GM12878 (cell line): ENCODE measurements around the gene LRRTM3. TPM values are rescaled to one million over a fixed set of nuclear protein-coding genes. Genes with fewer than 3 reads are reported as not detected.

Source experiments
- BRCA1 ChIP-seq: IDR thresholded peaks from 2 replicates; pipeline ENCODE4 v1.6.1; 2011; ENCODE audit warnings: low read depth, low read length, improper control_type of control experiment
- CHD2 ChIP-seq: IDR thresholded peaks from 2 replicates; pipeline ENCODE4 v1.6.1; 2011; ENCODE audit warnings: low read depth, low read length, improper control_type of control experiment, borderline replicate concordance
- CHD4 ChIP-seq: fragments of 200-600 bp; sonication (generic); IDR thresholded peaks from 2 replicates; pipeline ENCODE4 v1.6.1; 2016; ENCODE audit warnings: mild to moderate bottlenecking
- PKNOX1 ChIP-seq: fragments of 450-650 bp; IDR thresholded peaks from 2 replicates; pipeline ENCODE4 v1.6.1; 2016; ENCODE audit warnings: mild to moderate bottlenecking
- STAT3 ChIP-seq: IDR thresholded peaks from 2 replicates; pipeline ENCODE4 v1.6.1; 2011; ENCODE audit warnings: low read depth, low read length, improper control_type of control experiment
- ZBTB40 ChIP-seq: fragments of 450-650 bp; IDR thresholded peaks from 2 replicates; pipeline ENCODE4 v1.6.1; 2016; ENCODE audit warnings: mild to moderate bottlenecking, moderate library complexity, borderline replicate concordance
- polyA plus RNA-seq, 11 experiments: library from polyadenylated mRNA; depleted of rRNA in 4 of 11; unstranded in 6 of 11; stranded (reverse) in 5 of 11; fragments of >200 nt; fragmentation: Nextera tagmentation in 4 of 11; fragmentation: Illumina TruSeq in 1 of 11; extraction: Ambion mirVana in 4 of 11; extraction: Trizol in 1 of 11; gene quantifications; 1 replicate in 1 of 11; 2 replicates in 10 of 11; pipeline versions ENCODE4 v1.2.1 to v1.2.3, GENCODE V29; 2011 to 2016; ENCODE audit warnings: inconsistent platforms in 2 of 11, missing spikeins in 2 of 11, low read depth in 1 of 11
- total RNA-seq, 4 experiments: library from RNA; depleted of rRNA in 3 of 4; stranded (reverse); fragments of >200 nt in 3 of 4; fragmentation: Illumina TruSeq in 1 of 4; extraction: Trizol in 1 of 4; gene quantifications; 2 replicates each; pipeline versions ENCODE4 v1.2.1 to v1.2.3, GENCODE V29; 2013 to 2021
- TF ChIP-seq, protein P1 (sequence below): fragments of 450-650 bp; IDR thresholded peaks from 2 replicates; pipeline ENCODE4 v1.6.1; 2017; ENCODE audit warnings: low read depth, mild to moderate bottlenecking, moderate library complexity

LRRTM3 gene
- total and polyA plus RNA-seq, 10 of the 15 experiments (the other 5 are each of a cell fraction or from before 2014, with no cell fraction given) = not detected

DNA sequence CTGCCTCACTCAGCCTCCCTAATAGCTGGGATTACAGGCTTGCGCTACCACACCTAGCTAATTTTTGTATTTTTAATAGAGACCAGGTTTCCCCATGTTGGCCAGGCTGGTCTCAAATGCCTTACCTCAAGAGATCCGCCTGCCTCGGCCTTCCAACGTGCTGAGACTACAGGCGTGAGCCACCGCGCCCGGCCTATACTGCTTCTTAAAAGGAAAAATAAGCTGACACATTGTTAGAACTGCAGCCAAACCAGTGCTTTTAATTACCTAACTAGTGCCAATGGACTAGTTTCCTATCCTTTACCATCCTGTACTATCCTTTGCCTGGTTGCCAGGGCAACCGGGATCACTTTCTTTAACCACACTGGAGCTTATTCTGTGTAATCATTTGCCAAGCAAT is 108.0 kb downstream of the LRRTM3 start (continued):
- no peak for TF ChIP-seq PKNOX1
- TF ChIP-seq BRCA1 = no peak
- no peak for TF ChIP-seq CHD2
- no peak for TF ChIP-seq ZBTB40
- no peak for TF ChIP-seq CHD4
- TF ChIP-seq, protein P1, sequence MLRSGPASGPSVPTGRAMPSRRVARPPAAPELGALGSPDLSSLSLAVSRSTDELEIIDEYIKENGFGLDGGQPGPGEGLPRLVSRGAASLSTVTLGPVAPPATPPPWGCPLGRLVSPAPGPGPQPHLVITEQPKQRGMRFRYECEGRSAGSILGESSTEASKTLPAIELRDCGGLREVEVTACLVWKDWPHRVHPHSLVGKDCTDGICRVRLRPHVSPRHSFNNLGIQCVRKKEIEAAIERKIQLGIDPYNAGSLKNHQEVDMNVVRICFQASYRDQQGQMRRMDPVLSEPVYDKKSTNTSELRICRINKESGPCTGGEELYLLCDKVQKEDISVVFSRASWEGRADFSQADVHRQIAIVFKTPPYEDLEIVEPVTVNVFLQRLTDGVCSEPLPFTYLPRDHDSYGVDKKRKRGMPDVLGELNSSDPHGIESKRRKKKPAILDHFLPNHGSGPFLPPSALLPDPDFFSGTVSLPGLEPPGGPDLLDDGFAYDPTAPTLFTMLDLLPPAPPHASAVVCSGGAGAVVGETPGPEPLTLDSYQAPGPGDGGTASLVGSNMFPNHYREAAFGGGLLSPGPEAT = no peak
- no peak for TF ChIP-seq STAT3
